ENCODE results near the gene GNL2.

GRCh38 chr1:37556712-37557196 lies 39.0 kb downstream of the GNL2 start, which contains the start of gene DNALI1:
- TF ChIP-seq CTCF (optimal IDR thresholded peaks at IDR 0.05 in 1 of 3, IDR thresholded peaks at IDR 0.05 in 1 of 3, conservative IDR thresholded peaks at IDR 0.05 in 1 of 3; ENCODE audit: extremely low read depth in 1 of 3, insufficient read depth in 2 of 3, low read length in 3 of 3), result no peak
- TF ChIP-seq EZH2 (IDR thresholded peaks at IDR 0.05; ENCODE audit: low read length), result no peak
